ENCODE measurements around the gene TLDC2.

Gene TLDC2

DNA sequence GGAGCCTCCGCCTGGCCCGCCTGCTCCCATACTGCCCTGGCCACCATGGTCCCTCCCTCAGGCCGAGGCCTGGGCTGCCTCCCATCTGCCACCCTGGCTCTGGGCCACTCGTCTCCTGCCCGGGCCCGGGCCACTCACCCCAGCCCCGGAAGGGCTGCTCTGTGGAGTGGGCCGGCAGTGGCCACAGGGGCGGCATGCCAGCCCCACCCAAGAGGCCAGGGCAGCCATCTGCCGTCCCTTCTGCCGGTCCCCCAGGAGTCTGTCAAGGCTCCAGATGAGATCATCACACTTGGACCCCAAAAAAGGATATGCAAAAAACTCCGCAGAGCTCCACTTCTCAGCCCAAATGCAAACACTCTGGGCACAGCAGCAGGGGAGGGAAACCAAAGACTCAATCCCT lies 23.8 kb upstream of the TLDC2 start:
- Histone ChIP-seq H3K9me3 (ENCODE audit: control insufficient read depth in 1 of 2, low read length in 2 of 2) (no peaks in the 10 kb centered on the region), H3K27ac (ENCODE audit: low read length) (peak overlapping the region; percentile 66), H3K4me3 (ENCODE audit: low read depth in 1 of 2, low read length in 2 of 2) (peak overlapping the region in 1 of 2 donors; percentile 25), H3K4me1 (ENCODE audit: control insufficient read depth in 1 of 2, insufficient read depth in 2 of 2, low read length in 2 of 2) (peaks cover 25 to 61% of the 10 kb centered on the region in 2 donors), H3K27me3 (ENCODE audit: low read depth, low read length) (no peaks in the 10 kb centered on the region), H3K36me3 (ENCODE audit: control insufficient read depth in 1 of 2, insufficient read depth in 2 of 2, low read length in 2 of 2) (no peaks in the 10 kb centered on the region)

- no peak overlapping the region for H3K4me3 ChIP-seq (ENCODE audit: low read depth in 1 of 2, low read length in 2 of 2)
- H3K36me3 ChIP-seq (ENCODE audit: control insufficient read depth in 1 of 2, insufficient read depth in 2 of 2, low read length in 2 of 2): no peaks in the 10 kb centered on the region
- no peaks in the 10 kb centered on the region for H3K9me3 ChIP-seq (ENCODE audit: control insufficient read depth in 1 of 2, low read length in 2 of 2)
- no peaks in the 10 kb centered on the region for H3K27me3 ChIP-seq (ENCODE audit: low read depth, low read length)
- H3K4me1 ChIP-seq (ENCODE audit: control insufficient read depth in 1 of 2, insufficient read depth in 2 of 2, low read length in 2 of 2): peaks cover 22 to 72% of the 10 kb centered on the region in 2 donors
- peak overlapping the region; percentile 49 for H3K27ac ChIP-seq (ENCODE audit: low read length)
These were observed 21.3 kb upstream of the TLDC2 start for GRCh38 chr20:36854348-36855240.

GRCh38 chr20:36855241-36855657 lies 20.7 kb upstream of the TLDC2 start:
- Histone ChIP-seq H3K27ac (ENCODE audit: low read length) (peak overlapping the region; percentile 49), H3K4me1 (ENCODE audit: control insufficient read depth in 1 of 2, insufficient read depth in 2 of 2, low read length in 2 of 2) (peaks cover 24 to 78% of the 10 kb centered on the region in 2 donors), H3K4me3 (ENCODE audit: low read depth in 1 of 2, low read length in 2 of 2) (no peak overlapping the region), H3K9me3 (ENCODE audit: control insufficient read depth in 1 of 2, low read length in 2 of 2) (no peaks in the 10 kb centered on the region), H3K27me3 (ENCODE audit: low read depth, low read length) (no peaks in the 10 kb centered on the region), H3K36me3 (ENCODE audit: control insufficient read depth in 1 of 2, insufficient read depth in 2 of 2, low read length in 2 of 2) (no peaks in the 10 kb centered on the region)

DNA sequence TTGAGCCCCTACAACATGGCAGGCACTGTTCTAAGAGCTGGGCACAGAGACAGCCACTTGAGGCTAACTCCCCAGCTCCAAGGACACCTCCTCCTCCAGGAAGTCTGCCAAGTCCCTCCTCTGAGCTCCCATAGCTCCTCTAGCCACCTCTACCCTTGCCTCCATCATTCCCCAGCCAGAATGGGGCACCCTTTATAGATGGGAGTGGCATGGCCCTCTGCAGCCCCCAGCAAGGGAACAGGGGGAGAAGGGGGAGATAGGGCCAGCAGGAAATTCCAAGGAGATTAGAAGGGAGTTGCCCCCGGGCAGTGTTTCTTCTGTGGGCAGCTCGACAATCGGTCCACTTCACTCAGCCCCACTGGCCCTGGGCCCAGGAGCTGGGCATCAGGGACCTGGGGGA lies 19.7 kb upstream of the TLDC2 start:
- Histone ChIP-seq H3K4me3 (ENCODE audit: low read depth in 1 of 2, low read length in 2 of 2) (no peak overlapping the region), H3K36me3 (ENCODE audit: control insufficient read depth in 1 of 2, insufficient read depth in 2 of 2, low read length in 2 of 2) (no peaks in the 10 kb centered on the region)

DNA sequence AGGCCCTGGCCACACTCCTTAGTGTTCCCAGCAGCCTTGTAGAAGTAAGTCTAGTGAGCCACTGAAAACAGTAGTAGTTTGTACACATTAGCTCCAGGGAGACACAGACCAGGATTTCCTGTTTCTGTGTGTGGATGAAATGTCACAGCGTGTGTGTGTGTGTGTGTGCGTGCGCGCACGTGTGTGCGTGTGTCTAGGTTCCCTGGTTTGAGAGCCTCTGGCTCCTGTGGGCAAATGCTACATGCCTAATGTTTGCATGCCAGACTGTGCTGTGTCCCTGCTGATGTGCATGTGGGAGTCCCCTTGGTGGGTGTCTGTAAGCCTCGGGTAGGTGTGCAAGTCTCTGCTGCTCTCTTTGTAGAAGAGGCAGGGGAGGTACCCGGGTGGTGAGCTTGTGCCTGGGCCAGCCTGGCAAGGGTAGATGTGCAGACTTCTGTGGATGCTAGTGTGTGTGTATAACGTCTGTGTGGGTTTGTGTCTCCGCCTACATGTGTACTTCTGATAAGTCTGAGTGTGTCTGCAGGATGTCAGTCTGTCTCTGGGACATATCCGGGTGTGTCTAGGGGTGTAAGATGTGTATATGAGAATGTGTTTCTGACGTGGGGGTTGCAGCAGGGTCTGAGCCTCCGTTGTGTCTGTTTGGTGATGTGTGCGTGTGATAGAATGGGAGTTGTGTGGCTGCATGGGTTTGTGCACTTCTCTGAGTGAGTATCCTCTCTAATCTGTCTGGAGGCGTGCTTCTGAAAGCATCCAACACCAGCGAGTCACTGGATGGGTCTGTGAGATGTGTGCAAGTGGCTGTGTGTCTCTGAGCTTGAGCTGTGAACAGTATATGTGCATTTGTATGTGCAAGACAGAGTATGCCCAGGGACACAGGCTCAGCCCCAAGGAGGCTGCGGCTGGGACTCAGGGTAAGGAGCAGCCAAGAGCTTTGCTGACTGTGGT lies 19.0 kb upstream of the TLDC2 start:
- H3K4me3 ChIP-seq (ENCODE audit: low read depth in 1 of 2, low read length in 2 of 2): no peak overlapping the region
- H3K27me3 ChIP-seq (ENCODE audit: low read depth, low read length): no peaks in the 10 kb centered on the region
- H3K36me3 ChIP-seq (ENCODE audit: control insufficient read depth in 1 of 2, insufficient read depth in 2 of 2, low read length in 2 of 2): no peaks in the 10 kb centered on the region
- no peaks in the 10 kb centered on the region for H3K9me3 ChIP-seq (ENCODE audit: control insufficient read depth in 1 of 2, low read length in 2 of 2)
- peaks cover 39 to 92% of the 10 kb centered on the region in 2 donors for H3K4me1 ChIP-seq (ENCODE audit: control insufficient read depth in 1 of 2, insufficient read depth in 2 of 2, low read length in 2 of 2)
- H3K27ac ChIP-seq (ENCODE audit: low read length): peak overlapping the region; percentile 11

More for the DNA sequence above, 19.7 kb upstream of the TLDC2 start:
- Histone ChIP-seq H3K9me3 (ENCODE audit: control insufficient read depth in 1 of 2, low read length in 2 of 2) (no peaks in the 10 kb centered on the region), H3K27me3 (ENCODE audit: low read depth, low read length) (no peaks in the 10 kb centered on the region), H3K4me1 (ENCODE audit: control insufficient read depth in 1 of 2, insufficient read depth in 2 of 2, low read length in 2 of 2) (peaks cover 33 to 87% of the 10 kb centered on the region in 2 donors), H3K27ac (ENCODE audit: low read length) (no peak overlapping the region)

- Histone ChIP-seq H3K4me3 (ENCODE audit: low read depth in 1 of 2, low read length in 2 of 2) (no peak overlapping the region), H3K27ac (ENCODE audit: low read length) (no peak overlapping the region), H3K27me3 (ENCODE audit: low read depth, low read length) (no peaks in the 10 kb centered on the region), H3K4me1 (ENCODE audit: control insufficient read depth in 1 of 2, insufficient read depth in 2 of 2, low read length in 2 of 2) (peaks cover 39 to 70% of the 10 kb centered on the region in 2 donors), H3K36me3 (ENCODE audit: control insufficient read depth in 1 of 2, insufficient read depth in 2 of 2, low read length in 2 of 2) (no peaks in the 10 kb centered on the region), H3K9me3 (ENCODE audit: control insufficient read depth in 1 of 2, low read length in 2 of 2) (no peaks in the 10 kb centered on the region)
These were observed 16.7 kb upstream of the TLDC2 start for GRCh38 chr20:36859282-36859555.

DNA sequence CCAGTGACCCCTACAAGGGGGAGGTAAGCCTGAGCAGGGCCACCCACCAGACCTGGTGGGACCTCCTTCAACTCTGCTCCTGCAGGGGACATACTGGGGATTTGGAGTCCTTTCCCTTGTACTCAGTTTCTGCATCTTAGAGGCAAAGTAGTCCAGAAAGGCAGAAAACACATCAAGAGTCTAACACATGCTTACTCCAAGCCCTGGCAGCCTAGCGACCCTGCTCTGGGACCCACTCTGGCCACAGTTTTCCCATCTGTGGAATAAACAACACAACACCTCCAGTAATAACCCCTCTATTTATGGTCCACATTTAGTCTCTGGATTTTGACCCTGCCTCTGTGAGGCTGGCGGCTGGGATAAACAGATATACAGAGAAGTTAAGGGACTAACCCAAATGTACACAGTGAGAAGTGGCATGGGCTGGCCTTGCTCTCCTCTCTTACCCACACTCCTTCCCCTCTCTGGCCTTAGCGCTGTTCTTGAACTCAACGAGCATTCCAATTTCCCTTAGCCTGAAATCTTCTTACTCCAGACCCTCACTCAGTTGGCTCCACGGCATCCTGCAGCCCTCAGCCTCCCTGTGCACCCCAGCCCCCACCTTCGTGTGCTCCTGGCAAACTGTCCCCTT lies 16.1 kb upstream of the TLDC2 start:
- no peaks in the 10 kb centered on the region for H3K27me3 ChIP-seq (ENCODE audit: low read depth, low read length)
- peak overlapping the region; percentile 65 for H3K27ac ChIP-seq (ENCODE audit: low read length)
- H3K9me3 ChIP-seq (ENCODE audit: control insufficient read depth in 1 of 2, low read length in 2 of 2): no peaks in the 10 kb centered on the region
- peak overlapping the region in 1 of 2 donors; percentile 10 for H3K4me3 ChIP-seq (ENCODE audit: low read depth in 1 of 2, low read length in 2 of 2)
- no peaks in the 10 kb centered on the region for H3K36me3 ChIP-seq (ENCODE audit: control insufficient read depth in 1 of 2, insufficient read depth in 2 of 2, low read length in 2 of 2)
- peaks cover 39 to 64% of the 10 kb centered on the region in 2 donors for H3K4me1 ChIP-seq (ENCODE audit: control insufficient read depth in 1 of 2, insufficient read depth in 2 of 2, low read length in 2 of 2)

DNA sequence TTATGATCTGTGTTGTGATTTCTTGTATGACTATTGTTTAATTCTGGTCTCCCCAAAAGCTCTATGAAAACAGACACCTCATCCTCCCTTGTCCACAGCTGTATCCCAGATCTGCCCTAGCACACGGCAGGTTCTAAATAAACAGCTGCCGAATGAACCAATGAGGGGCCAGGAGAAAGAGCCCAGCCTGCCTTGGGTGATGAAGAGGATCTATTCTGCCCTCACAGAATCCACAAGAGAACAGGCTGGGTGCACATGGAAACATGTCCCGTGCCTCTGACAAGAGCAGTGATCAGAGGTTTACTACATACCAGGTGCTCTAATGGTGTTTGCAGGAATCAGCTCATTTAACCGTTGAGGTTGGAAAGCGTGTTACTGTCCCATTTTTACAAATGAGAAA lies 15.6 kb upstream of the TLDC2 start:
- H3K27ac ChIP-seq (ENCODE audit: low read length): peak overlapping the region; percentile 65

DNA sequence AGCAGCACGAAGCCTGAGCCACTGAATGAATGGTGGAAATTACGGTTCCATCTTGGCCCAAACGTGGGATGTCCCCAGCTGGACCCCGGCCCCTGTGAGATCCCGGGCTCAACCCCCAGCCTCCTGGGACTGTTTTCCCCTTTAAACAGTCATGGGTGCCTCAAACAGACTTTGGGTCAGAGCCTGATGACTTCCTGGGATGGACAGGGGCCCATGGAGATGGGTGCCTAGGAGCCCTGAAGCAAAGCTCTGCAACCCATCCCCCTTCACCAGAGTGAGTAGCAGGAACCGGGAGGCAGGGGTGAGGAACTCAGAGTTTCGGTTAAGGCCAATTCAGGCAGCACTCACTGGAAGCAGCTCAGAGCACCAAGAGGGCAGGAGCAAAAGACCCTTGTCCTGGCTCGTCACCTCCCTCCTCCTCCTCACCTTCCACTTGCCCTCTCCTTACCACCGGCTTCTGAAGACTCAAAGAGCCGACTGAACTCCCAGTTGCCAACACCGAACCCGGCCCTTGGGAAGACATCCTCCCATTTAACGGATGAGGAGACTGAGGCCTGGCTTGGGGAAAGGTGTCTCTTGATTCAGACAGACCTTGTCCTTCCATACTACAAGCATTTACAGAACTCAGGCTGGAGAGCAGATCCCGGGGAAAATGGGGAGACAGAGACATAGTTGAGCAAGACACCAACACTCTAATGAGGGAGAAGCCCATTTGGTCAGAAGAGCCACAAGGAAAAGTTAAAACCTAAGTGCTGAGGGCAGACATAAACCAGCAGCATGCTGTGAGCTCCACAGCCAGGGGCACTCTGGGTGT lies 14.9 kb upstream of the TLDC2 start:
- H3K4me3 ChIP-seq (ENCODE audit: low read depth in 1 of 2, low read length in 2 of 2): peak overlapping the region; percentile 64 to 72

More for the DNA sequence above, 15.6 kb upstream of the TLDC2 start:
- Histone ChIP-seq H3K9me3 (ENCODE audit: control insufficient read depth in 1 of 2, low read length in 2 of 2) (no peaks in the 10 kb centered on the region), H3K4me1 (ENCODE audit: control insufficient read depth in 1 of 2, insufficient read depth in 2 of 2, low read length in 2 of 2) (peaks cover 37 to 58% of the 10 kb centered on the region in 2 donors), H3K27me3 (ENCODE audit: low read depth, low read length) (no peaks in the 10 kb centered on the region), H3K4me3 (ENCODE audit: low read depth in 1 of 2, low read length in 2 of 2) (peak overlapping the region in 1 of 2 donors; percentile 10), H3K36me3 (ENCODE audit: control insufficient read depth in 1 of 2, insufficient read depth in 2 of 2, low read length in 2 of 2) (no peaks in the 10 kb centered on the region)

GRCh38 chr20:36861625-36861874 lies 14.4 kb upstream of the TLDC2 start:
- H3K27ac ChIP-seq (ENCODE audit: low read length): peak overlapping the region; percentile 69
- H3K36me3 ChIP-seq (ENCODE audit: control insufficient read depth in 1 of 2, insufficient read depth in 2 of 2, low read length in 2 of 2): no peaks in the 10 kb centered on the region
- peak overlapping the region; percentile 64 to 72 for H3K4me3 ChIP-seq (ENCODE audit: low read depth in 1 of 2, low read length in 2 of 2)
- H3K9me3 ChIP-seq (ENCODE audit: control insufficient read depth in 1 of 2, low read length in 2 of 2): no peaks in the 10 kb centered on the region
- H3K4me1 ChIP-seq (ENCODE audit: control insufficient read depth in 1 of 2, insufficient read depth in 2 of 2, low read length in 2 of 2): peaks cover 26 to 46% of the 10 kb centered on the region in 2 donors
- no peaks in the 10 kb centered on the region for H3K27me3 ChIP-seq (ENCODE audit: low read depth, low read length)

More for the DNA sequence above, 14.9 kb upstream of the TLDC2 start:
- Histone ChIP-seq H3K9me3 (ENCODE audit: control insufficient read depth in 1 of 2, low read length in 2 of 2) (no peaks in the 10 kb centered on the region), H3K27me3 (ENCODE audit: low read depth, low read length) (no peaks in the 10 kb centered on the region), H3K27ac (ENCODE audit: low read length) (peak overlapping the region; percentile 69), H3K36me3 (ENCODE audit: control insufficient read depth in 1 of 2, insufficient read depth in 2 of 2, low read length in 2 of 2) (no peaks in the 10 kb centered on the region), H3K4me1 (ENCODE audit: control insufficient read depth in 1 of 2, insufficient read depth in 2 of 2, low read length in 2 of 2) (peaks cover 30 to 52% of the 10 kb centered on the region in 2 donors)

Data from muscle layer of duodenum (tissue), 2 donors.